Umbilical cord (tissue), 2 donors: ENCODE results near the gene HES5. TPM values are rescaled to one million over a fixed set of nuclear protein-coding genes. Genes with fewer than 3 reads are reported as not detected.

Experiments
- DNase-seq: peaks from one replicate; pipeline ENCODE4 v3.0.0-alpha.2; 2015; ENCODE audit warnings: low spot score
- total RNA-seq: library from RNA; depleted of rRNA; stranded (reverse); fragments of >200 nt; gene quantifications from one replicate; pipeline ENCODE4 v1.2.3, GENCODE V29; 2014; ENCODE audit warnings: low replicate concordance; ENCODE audit not compliant: insufficient read depth

Gene HES5
- total RNA-seq, 1 donor from 2014 or later = not detected

DNA sequence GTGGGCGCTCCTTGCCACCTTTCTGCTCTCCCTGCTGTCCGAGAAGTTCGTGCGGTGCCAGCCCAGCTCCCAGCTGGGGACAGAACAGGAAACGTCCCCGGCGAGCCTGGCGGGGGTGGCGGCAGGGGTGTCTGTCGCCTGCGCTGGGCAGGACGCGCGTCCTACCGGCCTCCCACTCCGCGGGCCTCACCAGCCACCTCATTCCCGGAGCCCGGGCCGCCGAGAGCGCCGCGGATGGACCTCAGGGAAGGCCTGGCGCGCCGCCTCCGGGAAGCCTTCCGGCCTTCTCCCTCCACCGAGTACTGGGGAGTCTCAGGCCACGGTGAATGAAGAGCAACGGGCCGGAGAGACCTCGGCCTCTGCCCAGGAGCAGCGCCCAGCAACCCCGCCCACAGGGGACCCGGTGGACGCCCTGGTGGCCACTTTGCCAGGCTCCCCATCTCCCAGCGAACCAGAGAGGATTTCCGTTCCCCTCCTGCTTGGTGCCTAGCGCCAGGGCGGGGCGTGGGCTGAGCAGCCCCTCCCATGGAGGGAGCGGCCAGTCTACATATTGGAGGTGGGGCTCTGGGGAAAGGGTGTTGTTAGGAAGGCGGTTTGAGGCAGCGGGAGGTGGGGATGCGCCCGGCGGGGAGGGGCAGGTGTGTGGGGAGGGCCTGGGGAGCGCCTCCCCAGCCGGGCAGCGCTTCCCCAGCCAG lies 16.6 kb upstream of the HES5 start:
- peak; percentile 89 for DNase-seq

DNA sequence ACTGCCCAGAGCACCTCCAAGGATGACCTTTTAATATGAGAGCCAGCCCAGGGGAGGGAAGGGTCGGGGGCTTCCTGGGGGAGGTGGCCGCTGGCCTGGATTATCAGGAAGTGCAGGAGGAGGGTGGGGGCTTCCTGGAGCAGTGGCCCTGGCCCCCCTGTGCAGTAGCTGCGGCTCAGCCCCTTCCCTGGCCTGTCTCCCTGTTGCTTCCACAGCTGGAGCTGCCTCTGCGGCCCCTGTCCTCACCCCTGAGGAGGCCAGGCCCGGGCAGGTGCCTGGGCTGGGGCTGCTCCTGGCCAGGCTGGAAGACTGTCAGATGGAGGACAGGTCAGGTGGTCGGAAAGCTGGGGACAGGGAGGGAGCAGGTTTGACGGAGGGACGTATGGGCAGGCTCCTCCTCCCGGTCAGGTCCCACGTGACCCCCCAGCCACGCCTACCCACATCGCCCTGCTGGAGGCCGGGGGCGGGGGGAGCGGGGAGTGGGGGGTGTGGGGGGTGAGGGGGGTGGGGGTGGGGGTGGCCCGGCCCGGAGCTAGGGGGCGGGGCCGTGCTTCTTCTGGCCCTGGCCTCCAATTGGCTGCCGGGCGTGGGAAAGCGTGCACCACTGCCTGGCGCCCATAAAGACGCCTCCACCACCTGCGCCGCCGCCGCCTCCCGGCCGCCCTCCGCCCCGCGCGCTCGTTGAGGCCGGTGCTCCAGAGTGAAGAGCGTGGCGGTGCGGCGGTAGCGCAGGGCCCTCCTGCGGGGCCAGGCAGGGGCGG lies 15.9 kb upstream of the HES5 start:
- peak; percentile 70 for DNase-seq

DNA sequence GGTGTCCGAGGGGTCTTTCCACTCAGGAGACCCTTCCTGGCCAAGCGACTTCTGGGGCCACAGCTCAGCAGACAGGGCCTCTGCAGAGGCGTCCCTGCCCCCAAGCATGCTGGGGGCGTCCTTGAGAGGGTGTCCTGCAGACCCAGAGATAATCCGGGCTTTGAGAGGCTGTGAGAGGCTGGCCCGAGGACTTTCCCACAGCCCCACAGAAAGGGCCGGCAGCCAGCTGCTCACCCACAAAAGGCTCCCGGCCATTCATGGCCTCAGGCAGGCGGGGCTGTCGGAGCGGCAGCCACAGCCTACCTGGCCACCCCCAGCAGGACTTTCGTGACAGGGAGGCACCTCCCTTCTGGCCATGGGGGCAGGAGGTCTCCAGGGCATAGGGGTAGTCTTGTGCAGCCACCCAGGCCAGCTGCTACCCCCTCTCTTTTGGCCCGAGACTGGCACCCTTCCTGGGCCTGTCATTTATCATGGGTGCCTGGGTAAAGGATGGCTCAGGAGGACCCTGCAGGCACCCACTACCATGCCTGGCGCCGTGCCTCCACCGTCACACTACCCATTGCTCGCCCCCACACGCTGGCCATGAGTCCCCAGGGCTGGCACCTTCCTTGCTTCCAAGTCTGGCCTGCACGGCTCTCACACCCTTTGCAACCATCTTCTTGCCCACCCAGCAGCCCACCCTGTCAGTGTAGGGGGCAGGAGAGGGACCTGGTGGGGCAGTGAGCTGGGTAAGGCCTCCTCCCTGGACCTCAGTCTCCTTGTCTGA lies 15.0 kb upstream of the HES5 start:
- peak; percentile 46 for DNase-seq

DNA sequence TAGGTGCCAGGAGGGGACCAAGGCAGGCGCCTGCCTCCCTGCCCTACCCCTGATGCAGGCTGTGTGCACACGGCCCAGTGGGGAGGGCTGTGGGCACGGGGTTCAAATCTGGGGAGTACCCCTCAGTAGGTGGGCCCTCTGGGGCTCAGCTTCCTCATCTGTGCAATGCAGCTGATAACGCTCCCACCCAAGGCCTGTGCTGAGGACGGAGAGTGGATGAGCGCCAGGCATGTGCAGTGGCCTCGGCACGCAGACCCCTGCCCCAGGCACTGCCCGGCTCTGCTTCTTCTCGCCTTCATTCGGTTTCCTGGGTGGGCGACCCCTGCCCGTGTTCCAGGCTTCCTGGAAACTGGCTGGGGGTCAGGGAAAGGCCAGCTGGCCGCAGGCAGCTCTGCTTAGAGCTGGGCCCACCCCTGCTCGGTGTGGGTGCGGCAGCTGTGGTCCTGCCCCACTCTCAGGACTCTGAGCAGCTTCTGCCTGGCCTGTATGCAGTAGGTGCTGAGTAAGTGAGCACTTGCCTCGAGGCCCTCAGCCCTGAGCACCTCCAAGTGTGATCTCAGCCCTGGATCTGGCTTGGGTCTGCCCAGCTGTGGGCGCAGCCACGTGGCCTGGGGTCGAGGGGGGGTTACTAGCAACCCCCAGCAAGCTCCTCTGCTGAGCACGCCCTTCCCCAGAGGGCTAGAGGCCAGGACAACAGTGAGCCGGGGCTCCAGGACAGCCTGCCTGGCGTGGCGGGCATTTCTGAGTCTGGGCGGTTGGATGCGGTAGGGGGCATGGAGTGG lies 14.2 kb upstream of the HES5 start:
- DNase-seq = peak; percentile 51

DNA sequence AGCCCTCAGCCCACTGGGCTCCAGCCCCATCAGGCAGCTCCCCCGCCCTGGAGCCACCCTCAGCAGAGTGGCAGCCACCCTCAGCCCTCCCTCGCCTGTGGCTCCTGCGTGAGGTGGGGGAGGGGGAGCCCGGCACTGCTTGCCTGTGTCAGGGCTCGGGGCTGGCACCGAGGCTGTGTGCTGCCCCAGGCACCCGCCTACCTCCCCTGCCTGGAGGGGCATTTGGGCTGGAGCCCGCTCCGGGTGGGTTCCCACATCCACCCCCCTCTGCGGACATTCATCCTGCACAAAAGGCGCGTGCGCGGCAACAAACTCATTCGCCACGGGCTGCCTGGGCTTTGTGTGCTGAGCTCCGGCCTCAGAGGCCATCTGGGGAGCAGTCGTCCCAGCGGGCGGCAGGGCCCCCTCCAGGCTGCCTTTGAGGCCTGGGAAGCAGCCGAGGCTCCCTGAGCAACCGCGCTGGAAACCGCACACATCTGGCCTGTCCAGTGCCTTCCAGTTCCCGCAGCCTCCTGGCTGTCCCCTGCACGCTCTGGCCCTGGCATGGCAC lies 13.6 kb upstream of the HES5 start:
- peak; percentile 36 for DNase-seq

DNA sequence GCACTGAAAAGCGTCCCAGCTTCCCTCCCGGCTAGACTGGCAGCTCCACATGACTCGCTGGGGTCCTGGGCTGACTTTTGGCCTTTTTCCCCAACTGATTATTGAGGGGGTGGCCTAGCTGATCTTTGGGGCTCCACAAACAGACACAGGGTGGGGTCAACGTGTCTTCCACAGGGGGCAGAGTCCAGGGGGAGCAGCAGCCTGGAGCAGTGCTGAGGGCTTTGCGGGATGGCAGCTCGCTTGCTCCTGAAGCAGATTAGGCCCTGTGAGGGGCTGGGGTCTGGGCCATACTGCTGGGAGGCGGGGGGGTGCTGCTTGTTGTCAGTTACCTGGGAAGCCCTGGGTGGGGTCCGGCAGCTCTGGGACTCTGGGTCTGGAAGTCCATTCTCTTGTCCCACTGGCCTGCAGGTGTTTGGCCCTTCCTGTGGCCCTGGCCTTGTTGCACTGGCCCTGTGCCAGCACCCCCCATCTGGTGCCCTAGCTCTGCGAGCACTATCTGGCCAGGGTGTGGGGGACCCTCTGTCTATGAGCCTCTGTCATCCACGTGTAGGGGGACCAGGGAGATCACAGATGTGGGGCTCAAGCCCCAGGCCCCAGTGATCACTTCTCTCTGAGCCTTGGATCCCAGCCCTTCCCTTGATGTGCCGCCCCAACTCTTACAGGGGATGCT lies 12.3 kb upstream of the HES5 start:
- no peak for DNase-seq

DNA sequence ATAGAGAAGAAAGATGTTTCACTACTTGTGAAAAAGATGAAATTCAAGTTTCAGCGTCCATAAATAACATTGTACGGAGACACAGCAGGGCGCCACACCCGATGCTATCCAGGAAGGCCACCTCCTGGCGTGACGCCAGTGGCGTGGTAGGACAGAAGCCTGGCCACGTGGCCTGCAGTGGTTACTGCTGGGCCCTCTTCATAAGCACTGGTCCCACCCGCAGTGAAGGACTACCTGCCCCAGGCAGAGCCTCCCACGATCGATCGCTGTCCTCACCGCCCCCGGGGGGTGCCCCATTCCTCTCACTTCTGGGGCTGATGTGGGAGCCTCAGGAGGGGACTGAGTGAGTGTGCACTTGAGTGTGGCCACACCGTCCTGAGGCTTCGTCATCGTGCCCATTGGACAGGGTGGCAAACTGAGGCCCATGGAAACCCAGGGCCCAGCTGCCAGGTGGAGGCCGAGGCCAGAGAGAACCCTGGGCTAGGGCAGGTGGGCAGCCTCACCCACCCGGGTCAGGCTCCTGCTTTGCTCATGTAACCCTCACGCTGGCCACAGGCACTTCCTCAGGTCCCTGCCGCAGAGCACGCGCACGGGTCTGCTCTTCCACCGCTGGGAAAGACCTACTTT lies 11.7 kb upstream of the HES5 start:
- peak; percentile 59 for DNase-seq

DNA sequence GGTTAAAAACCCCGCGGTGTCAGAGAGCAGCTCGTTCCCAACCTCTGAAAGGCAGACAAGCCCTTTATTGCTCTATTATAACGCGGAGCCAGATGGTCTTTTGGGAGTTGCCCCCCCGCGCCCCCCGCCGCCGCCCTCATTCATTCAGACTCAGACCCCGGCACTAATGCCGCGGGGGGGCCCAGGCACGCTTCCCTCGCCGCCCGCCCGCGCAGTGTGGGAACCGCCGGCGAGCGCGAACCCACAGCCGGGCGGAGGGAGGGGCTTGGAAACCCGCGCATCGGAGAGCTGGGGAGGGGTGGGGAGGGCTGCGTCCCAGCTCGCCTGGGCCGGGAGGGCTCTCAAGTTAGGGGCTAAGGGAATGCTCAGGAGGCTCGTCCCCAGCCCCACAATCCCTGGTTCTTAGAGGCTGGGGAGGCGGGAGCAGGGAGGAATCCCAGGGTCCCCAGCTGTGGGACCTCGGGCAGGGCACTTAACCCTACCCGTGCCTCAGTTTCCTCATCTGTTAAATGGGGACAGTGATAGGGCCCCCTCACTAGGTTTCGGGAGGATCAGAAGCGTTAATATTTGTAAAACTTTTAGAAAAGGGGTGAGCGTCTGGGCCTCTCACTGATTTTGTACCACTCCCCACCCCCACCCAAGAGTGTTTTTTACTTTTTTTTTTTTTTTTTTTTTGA lies 10.9 kb upstream of the HES5 start:
- DNase-seq = no peak

DNA sequence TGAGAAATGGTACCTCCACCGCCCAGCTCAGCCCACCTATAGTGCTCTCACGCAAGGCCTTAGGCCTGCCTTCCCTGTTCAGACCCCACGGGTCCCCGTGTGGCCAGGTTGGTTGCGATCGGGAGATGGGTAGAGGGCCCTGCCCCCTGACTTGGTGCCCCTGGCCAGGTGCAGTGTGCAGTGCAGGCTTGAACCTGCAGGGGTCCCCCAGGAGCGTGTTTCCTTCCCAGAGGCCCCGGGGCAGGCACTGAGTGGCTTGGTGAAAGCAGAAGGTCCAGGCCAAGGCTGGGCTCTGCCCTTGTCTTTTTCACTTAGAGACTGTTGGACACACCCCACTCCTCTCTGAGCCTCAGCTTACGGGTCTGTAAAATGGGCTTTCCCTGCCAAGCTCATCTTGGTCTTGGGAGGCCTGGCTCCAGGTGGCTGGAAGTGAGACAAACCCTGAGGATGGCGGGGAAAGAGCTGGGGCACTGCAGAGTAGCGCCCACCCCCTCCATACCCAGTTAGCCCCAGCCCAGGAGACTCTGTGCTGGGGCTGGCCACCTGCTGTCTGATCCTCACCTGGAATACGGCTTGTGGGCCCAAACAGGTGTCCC lies 9.3 kb upstream of the HES5 start:
- no peak for DNase-seq

DNA sequence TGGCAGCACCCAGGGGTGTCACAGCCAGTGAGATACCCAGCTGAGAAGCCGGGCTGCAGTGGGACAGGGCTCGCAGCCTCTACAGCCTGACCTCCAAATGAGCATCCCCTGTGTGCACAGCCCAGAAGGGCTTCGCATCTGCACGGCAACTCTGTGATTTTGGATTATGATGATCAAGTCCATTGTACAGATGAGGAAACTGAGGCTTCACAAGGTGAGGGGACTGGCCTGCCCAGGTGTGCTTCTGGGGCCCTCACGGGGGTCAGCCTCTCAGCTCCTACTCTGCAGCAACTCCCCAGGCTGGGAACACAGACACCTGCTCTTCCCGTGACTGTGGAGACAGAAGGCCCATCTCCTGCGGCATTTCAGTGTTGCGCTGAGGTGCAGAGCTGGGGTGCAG lies 8.8 kb upstream of the HES5 start:
- no peak for DNase-seq

DNA sequence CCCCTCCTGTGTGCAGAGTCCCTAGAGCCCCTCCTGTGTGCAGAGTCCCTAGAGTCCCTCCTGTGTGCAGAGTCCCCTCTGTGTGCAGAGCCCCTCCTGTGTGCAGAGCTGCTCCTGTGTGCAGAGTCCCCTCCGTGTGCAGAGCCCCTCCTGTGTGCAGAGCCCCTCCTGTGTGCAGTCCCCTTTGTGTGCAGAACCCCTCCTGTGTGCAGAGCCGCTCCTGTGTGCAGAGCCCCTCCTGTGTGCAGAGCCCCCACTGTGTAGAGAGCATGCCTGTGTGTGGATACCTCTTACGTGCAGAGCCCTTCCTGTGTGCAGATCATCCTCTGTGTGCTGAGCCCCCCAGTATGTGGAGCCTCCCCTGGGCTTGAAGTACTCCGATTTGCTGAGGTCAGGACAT lies 8.3 kb upstream of the HES5 start:
- DNase-seq = no peak

DNA sequence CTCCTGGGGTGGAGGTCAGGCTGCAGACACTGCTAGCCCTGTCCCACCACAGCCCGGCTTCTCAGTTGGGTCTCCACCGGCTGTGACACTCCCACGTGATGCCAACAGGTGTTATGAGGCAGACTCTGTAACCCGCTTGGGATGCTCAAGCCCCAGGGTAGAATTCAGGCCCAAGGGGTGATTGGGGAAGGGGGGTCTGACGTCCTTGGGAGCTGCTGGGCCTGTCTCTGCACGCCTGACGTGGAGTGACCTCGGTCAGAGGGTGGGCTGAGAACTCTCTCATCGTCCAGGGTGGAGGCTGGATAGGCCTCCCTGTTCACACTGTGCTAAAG lies 7.7 kb upstream of the HES5 start:
- DNase-seq = no peak

DNA sequence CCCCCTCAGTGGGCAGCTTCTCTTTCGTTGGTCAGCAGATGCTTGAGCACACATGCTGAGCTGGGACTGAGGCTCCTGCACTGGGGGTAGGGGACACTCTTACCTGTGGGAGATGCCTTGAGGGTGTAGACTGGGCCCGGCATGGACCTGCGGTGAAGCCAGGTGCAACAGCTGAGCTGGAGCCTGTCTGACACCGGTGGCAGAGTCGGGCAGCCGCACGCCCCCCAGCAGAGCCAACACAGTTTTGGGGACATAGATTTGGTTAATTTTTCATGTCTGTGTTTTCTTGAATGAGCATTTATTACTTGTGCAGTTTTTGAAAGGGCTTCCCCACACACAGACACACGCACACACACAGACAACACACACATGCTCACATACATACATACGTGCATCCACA lies 5.9 kb upstream of the HES5 start:
- DNase-seq = no peak

DNA sequence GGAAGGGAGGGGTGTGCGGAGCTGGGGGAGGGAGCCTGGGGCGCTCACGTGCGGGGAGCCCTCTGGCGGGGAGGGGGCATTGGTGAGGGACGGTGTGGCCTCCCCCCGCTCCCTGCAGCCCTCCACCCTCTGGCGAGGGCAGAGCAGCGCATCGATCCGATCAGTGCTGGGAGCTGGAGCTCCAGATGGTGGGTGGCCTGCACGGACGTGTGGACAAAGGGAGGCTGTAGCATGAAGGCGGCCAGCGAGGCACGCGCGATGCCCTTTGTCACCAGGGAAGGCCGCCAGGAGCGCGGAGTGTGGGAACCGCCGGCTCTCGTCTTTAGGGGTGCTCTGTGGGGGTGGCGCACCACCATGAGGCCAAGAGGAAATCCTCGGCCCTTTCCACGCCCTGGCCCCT lies 5.4 kb upstream of the HES5 start:
- no peak for DNase-seq

DNA sequence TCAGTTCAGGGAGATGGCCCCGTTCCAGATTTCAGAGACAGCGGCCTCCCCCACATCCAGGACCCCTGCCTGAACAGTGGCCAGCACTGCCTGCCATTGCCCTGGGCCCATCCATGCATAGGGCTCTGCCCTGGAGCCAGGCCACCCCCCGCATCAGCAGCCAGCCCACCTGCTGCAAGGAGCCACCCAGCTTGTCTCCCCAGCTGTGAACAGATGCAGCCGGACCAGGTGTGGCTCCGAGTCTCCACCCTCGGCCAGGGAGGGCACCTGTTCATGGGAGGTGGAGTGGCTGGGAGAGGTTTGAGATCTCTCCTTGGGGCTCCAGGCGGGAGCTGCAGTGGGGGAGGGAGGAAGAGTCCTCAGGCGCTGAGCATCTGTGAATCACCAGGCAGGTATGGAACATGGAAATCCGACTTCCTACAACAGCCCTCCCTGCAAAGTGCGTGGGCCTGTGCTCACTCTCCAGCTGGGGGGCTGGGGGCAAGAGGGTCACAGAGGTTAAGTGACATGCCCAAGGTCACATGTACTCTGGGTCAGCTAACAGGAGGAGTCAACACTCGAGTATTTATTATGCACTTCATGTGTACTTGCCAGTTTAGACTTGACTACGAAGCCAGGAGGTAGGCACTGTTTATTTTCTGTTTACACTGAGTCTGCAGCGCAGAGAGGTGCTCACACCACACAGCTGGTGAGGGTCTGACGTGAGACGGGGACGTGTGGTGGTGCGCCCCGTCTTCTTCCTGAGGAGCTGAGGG lies 4.8 kb upstream of the HES5 start:
- peak; percentile 49 for DNase-seq

DNA sequence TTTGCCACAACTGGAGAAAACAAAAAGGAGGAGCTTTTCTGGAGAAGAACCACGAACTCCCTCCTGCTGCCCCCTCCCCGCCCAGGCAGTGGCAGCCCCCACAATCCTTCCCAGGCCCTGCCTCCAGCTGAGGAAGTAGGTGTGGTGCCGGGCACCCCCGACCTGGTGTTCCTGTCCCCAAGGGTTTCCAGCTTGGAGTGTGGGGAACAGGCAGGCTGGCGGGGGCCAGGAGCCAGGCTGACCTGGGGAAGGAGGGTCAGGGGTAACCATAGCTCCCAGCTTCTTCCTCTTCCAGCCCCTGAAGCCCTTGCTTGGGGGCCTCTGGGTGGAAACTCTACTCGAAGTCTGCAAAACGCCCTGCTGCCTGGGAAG lies 4.2 kb upstream of the HES5 start:
- DNase-seq = no peak

DNA sequence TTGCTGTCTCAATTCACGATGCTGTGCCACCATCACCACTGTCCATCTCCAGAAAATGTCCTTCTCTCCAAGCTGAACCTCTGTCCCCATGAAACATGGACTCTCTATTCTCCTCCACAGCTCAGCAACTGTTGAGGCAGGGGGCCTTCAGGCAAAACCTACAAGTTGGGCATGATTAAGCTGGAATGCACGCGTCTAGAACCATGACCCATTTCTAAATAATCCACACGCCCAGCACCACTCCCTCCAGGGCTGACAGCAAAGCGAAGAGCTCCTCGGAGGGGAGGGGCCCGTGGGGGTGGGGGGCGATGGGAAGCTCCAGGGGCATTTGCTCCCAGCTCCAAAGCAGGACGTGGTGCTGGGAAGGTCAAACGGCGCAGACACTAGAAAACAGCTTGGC lies 3.3 kb upstream of the HES5 start:
- DNase-seq = no peak

DNA sequence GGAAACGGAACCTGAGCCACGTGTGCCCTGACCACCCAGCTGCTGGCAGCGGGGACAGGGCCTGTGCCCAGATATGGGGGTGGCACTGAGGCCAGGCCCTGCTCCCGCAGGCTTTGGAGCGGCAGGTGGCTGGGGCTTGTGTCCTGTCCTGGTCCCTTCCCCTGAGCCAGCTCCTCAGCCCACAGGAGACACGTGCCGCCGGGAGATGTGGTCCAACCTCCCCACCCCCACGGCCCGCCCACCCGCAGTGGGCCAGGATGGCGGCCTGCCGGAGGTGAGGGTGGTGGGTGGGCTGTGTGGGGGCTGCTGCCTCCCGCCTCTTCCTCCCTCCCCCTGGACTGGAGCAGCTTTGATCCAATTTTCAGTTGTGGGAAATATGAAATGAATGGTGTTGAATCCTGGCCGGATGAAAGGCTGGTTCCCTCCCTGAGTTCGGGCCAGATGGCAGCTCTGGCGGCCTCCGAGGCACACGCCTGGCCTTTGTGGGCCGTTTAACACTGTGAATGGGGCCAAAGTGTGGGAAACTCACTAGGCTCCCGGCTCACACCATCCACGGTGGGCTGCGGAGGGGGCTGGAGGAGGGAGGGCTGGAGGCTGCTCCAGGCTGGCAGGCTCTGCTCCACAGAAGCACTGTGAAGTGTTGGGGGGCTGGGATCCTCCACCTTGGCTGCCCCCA lies 2.6 kb upstream of the HES5 start:
- DNase-seq = no peak
